ENCODE measurements around the gene C12orf42.

DNA sequence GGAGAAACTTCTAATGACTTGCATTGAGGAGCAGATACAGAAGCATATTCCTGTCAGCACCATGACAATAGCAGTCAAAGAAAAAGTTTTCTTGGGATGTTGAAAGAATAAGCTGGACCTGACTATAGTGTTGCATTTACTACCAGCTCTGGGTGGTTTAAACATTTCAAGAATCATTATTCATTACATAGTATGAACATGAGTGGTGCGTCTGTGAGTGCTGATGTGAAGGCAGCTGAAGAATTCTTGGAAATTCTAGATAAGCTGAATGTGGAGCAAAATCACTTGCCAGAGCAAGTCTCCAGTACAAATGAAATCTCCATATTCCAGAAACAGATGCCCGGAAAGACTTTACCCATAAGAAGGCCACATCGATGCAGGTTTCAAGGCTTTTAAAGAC, 46.3 kb upstream of the C12orf42 start:
- TF ChIP-seq, protein P1, sequence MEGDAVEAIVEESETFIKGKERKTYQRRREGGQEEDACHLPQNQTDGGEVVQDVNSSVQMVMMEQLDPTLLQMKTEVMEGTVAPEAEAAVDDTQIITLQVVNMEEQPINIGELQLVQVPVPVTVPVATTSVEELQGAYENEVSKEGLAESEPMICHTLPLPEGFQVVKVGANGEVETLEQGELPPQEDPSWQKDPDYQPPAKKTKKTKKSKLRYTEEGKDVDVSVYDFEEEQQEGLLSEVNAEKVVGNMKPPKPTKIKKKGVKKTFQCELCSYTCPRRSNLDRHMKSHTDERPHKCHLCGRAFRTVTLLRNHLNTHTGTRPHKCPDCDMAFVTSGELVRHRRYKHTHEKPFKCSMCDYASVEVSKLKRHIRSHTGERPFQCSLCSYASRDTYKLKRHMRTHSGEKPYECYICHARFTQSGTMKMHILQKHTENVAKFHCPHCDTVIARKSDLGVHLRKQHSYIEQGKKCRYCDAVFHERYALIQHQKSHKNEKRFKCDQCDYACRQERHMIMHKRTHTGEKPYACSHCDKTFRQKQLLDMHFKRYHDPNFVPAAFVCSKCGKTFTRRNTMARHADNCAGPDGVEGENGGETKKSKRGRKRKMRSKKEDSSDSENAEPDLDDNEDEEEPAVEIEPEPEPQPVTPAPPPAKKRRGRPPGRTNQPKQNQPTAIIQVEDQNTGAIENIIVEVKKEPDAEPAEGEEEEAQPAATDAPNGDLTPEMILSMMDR (IDR thresholded peaks at IDR 0.05) = no peak
- TF ChIP-seq POLR2A (IDR thresholded peaks at IDR 0.05) = no peak

All from tibial nerve (tissue), 3 donors.